Astrocyte (in vitro differentiated cells and primary cell): ENCODE data around the gene CHCHD3.

ENCODE experiments used
- CTCF ChIP-seq: IDR thresholded peaks from 2 replicates; pipeline ENCODE4 v1.5.1; 2011; ENCODE audit warnings: low read depth, mild to moderate bottlenecking, inconsistent platforms, low read length, moderate library complexity; ENCODE audit not compliant: insufficient read depth
- EZH2 ChIP-seq: IDR thresholded peaks from 2 replicates; pipeline ENCODE4 v1.6.1; 2012; ENCODE audit warnings: mild to moderate bottlenecking, low read length, inconsistent platforms; ENCODE audit not compliant: insufficient read depth

GRCh38 chr7:133048589-133048988 lies 33.3 kb downstream of the CHCHD3 start:
- TF ChIP-seq CTCF = no peak
- TF ChIP-seq EZH2 = no peak
